Measurements from ENCODE around the gene MRAP.

The MRAP gene

GRCh38 chr21:32352526-32352925 is 53.9 kb downstream of the MRAP start:
- no peak overlapping the region for H3K4me3 ChIP-seq (ENCODE audit: low read length)
- H3K4me2 ChIP-seq (ENCODE audit: low read length) = no peak overlapping the region
- H3K27me3 ChIP-seq (ENCODE audit: control insufficient read depth, low read length) = no peaks in the 10 kb centered on the region
- peaks cover 98% of the 10 kb centered on the region for H3K36me3 ChIP-seq (ENCODE audit: control insufficient read depth, low read length)
- H3F3A ChIP-seq (ENCODE audit: control insufficient read depth, insufficient read depth) = no peaks in the 10 kb centered on the region
- H3K27ac ChIP-seq (ENCODE audit: low read depth, low read length) = no peak overlapping the region
- no peaks in the 10 kb centered on the region; the same call in 1 of the 2 replicates for H3K9me3 ChIP-seq (ENCODE audit: control insufficient read depth, insufficient read depth, low read length)
- H3K4me1 ChIP-seq (ENCODE audit: control insufficient read depth, low read length) = no peaks in the 10 kb centered on the region
- no peaks in the 10 kb centered on the region for H4K20me1 ChIP-seq (ENCODE audit: control insufficient read depth, insufficient read depth, low read depth, low read length)
- TF ChIP-seq EZH2phosphoT487 (IDR thresholded peaks at IDR 0.05; ENCODE audit: borderline replicate concordance, low read length) = no peak
- TF ChIP-seq CTCF (IDR thresholded peaks at IDR 0.05; ENCODE audit: low read depth, low read length, poor library complexity, severe bottlenecking) = no peak
- no peaks in the 10 kb centered on the region for H3K9me2 ChIP-seq (replicated peaks; ENCODE audit: control insufficient read depth, low read length)
- H3K79me2 ChIP-seq (ENCODE audit: control insufficient read depth, low read length) = no peaks in the 10 kb centered on the region

GRCh38 chr21:32353002-32353711 is 54.5 kb downstream of the MRAP start:
- Histone ChIP-seq H3K4me2 (ENCODE audit: low read length) (no peak overlapping the region), H3K4me1 (ENCODE audit: control insufficient read depth, low read length) (no peaks in the 10 kb centered on the region), H4K20me1 (ENCODE audit: control insufficient read depth, insufficient read depth, low read depth, low read length) (no peaks in the 10 kb centered on the region), H3K36me3 (ENCODE audit: control insufficient read depth, low read length) (peaks cover 96% of the 10 kb centered on the region), H3K27me3 (ENCODE audit: control insufficient read depth, low read length) (no peaks in the 10 kb centered on the region), H3F3A (ENCODE audit: control insufficient read depth, insufficient read depth) (no peaks in the 10 kb centered on the region), H3K79me2 (ENCODE audit: control insufficient read depth, low read length) (no peaks in the 10 kb centered on the region), H3K4me3 (ENCODE audit: low read length) (no peak overlapping the region), H3K27ac (ENCODE audit: low read depth, low read length) (no peak overlapping the region), H3K9me2 (replicated peaks; ENCODE audit: control insufficient read depth, low read length) (no peaks in the 10 kb centered on the region), H3K9me3 (ENCODE audit: control insufficient read depth, insufficient read depth, low read length) (no peaks in the 10 kb centered on the region)
- TF ChIP-seq EZH2phosphoT487 (IDR thresholded peaks at IDR 0.05; ENCODE audit: borderline replicate concordance, low read length) (no peak), CTCF (IDR thresholded peaks at IDR 0.05; ENCODE audit: low read depth, low read length, poor library complexity, severe bottlenecking) (no peak)

GRCh38 chr21:32356874-32357395 is 58.3 kb downstream of the MRAP start:
- Histone ChIP-seq H3K4me1 (ENCODE audit: control insufficient read depth, low read length) (no peaks in the 10 kb centered on the region), H3K27ac (ENCODE audit: low read depth, low read length) (no peak overlapping the region), H3K79me2 (ENCODE audit: control insufficient read depth, low read length) (no peaks in the 10 kb centered on the region), H3K9me2 (replicated peaks; ENCODE audit: control insufficient read depth, low read length) (no peaks in the 10 kb centered on the region), H3K9me3 (ENCODE audit: control insufficient read depth, insufficient read depth, low read length) (no peaks in the 10 kb centered on the region), H4K20me1 (ENCODE audit: control insufficient read depth, insufficient read depth, low read depth, low read length) (no peaks in the 10 kb centered on the region), H3K27me3 (ENCODE audit: control insufficient read depth, low read length) (no peaks in the 10 kb centered on the region), H3K4me3 (ENCODE audit: low read length) (no peak overlapping the region), H3K4me2 (ENCODE audit: low read length) (no peak overlapping the region), H3K36me3 (ENCODE audit: control insufficient read depth, low read length) (peaks cover 97% of the 10 kb centered on the region), H3F3A (ENCODE audit: control insufficient read depth, insufficient read depth) (no peaks in the 10 kb centered on the region)
- TF ChIP-seq EZH2phosphoT487 (IDR thresholded peaks at IDR 0.05; ENCODE audit: borderline replicate concordance, low read length) = no peak
- TF ChIP-seq CTCF (IDR thresholded peaks at IDR 0.05; ENCODE audit: low read depth, low read length, poor library complexity, severe bottlenecking) = no peak
